SK-N-SH (cell line): Measurements from ENCODE around the gene CALN1. TPM values are rescaled to one million over a fixed set of nuclear protein-coding genes. Genes with fewer than 3 reads are reported as not detected.

ENCODE experiments used
- CTCF ChIA-PET: fragments of 300-600, 350-600 bp; formaldehyde crosslinking; extraction: SDS; loops from one replicate; lab custom pipeline; 2021; lab: Yijun Ruan, JAX
- POLR2A ChIA-PET: fragments of 350-600 bp; sonication (Branson Sonifier 250); formaldehyde crosslinking; extraction: SDS; loops from one replicate; lab custom pipeline; 2020; ENCODE audit warnings: antibody characterized with exemption, inconsistent platforms; lab: Yijun Ruan, JAX
- DNase-seq: peaks from one replicate; pipeline ENCODE4 v3.0.0; 2012
- H2AFZ ChIP-seq: fragments of 200-600 bp; sonication (generic); 2 replicates; pipeline ENCODE4 v1.8.1; 2016; ENCODE audit warnings: antibody characterized with exemption, mild to moderate bottlenecking, low read depth
- H3F3A ChIP-seq: fragments of 200-600 bp; sonication (generic); replicated peaks from 2 replicates; pipeline ENCODE3; 2016; ENCODE audit warnings: antibody characterized with exemption, mild to moderate bottlenecking; ENCODE audit not compliant: insufficient read depth
- H3K27ac ChIP-seq, 2 experiments: fragments of 200-500 bp in 1 of 2; fragments of 200-600 bp in 1 of 2; sonication (Bioruptor generic) in 1 of 2; sonication (generic), shearing (Covaris generic) in 1 of 2; 2 replicates each; pipeline versions ENCODE4 v1.5.1 to v1.6.1; 2014 to 2016; ENCODE audit warnings: low read depth in 2 of 2, inconsistent platforms in 1 of 2, low read length in 1 of 2, mild to moderate bottlenecking in 1 of 2, mixed read lengths in 1 of 2
- H3K27me3 ChIP-seq: fragments of 200-600 bp; sonication (generic), shearing (Covaris generic); 2 replicates; pipeline ENCODE4 v1.6.1; 2016; ENCODE audit warnings: mixed run types; ENCODE audit not compliant: insufficient read depth
- H3K36me3 ChIP-seq, 2 experiments: fragments of 200-500 bp in 1 of 2; fragments of 200-600 bp in 1 of 2; sonication (Bioruptor generic) in 1 of 2; sonication (generic) in 1 of 2; replicated peaks in 1 of 2; 2 replicates each; pipeline versions ENCODE3 to v1.5.1; 2014 to 2016; ENCODE audit warnings: low read length in 1 of 2, mild to moderate bottlenecking in 1 of 2; ENCODE audit not compliant: insufficient read depth in 2 of 2, control insufficient read depth in 1 of 2
- H3K4me1 ChIP-seq, 2 experiments: fragments of 200-500 bp in 1 of 2; fragments of 200-600 bp in 1 of 2; sonication (Bioruptor generic) in 1 of 2; sonication (generic), shearing (Covaris generic) in 1 of 2; 2 replicates each; pipeline versions ENCODE4 v1.5.1 to v1.6.1; 2014 to 2016; ENCODE audit warnings: low read depth in 1 of 2, low read length in 1 of 2, mixed run types in 1 of 2; ENCODE audit not compliant: insufficient read depth in 2 of 2, control insufficient read depth in 1 of 2
- H3K4me2 ChIP-seq: fragments of 200-600 bp; sonication (generic), shearing (Covaris generic); 2 replicates; pipeline ENCODE4 v1.6.1; 2017; ENCODE audit warnings: mixed run types
- H3K4me3 ChIP-seq, 2 experiments: fragments of 200-500 bp in 1 of 2; fragments of 200-600 bp in 1 of 2; sonication (Bioruptor generic) in 1 of 2; sonication (generic), shearing (Covaris generic) in 1 of 2; 2 replicates each; pipeline versions ENCODE4 v1.5.1 to v1.8.1; 2014 to 2016; ENCODE audit warnings: low read depth in 2 of 2, inconsistent platforms in 1 of 2, low read length in 1 of 2, mild to moderate bottlenecking in 1 of 2, mixed read lengths in 1 of 2, moderate library complexity in 1 of 2
- H3K79me2 ChIP-seq: fragments of 200-600 bp; sonication (generic); 2 replicates; pipeline ENCODE4 v1.8.1; 2017; ENCODE audit warnings: mild to moderate bottlenecking; ENCODE audit not compliant: insufficient read depth
- H3K9ac ChIP-seq: fragments of 200-600 bp; sonication (generic); 2 replicates; pipeline ENCODE4 v1.6.1; 2017; ENCODE audit warnings: mixed run types
- H3K9me2 ChIP-seq: fragments of 200-600 bp; sonication (generic); 2 replicates; pipeline ENCODE4 v1.6.1; 2017; ENCODE audit warnings: mixed run types
- H3K9me3 ChIP-seq: fragments of 200-600 bp; sonication (generic); 2 replicates; pipeline ENCODE4 v1.6.1; 2017; ENCODE audit warnings: mixed run types, mild to moderate bottlenecking, moderate library complexity
- H4K20me1 ChIP-seq: fragments of 200-600 bp; sonication (generic); 2 replicates; pipeline ENCODE4 v1.6.1; 2017; ENCODE audit warnings: mild to moderate bottlenecking, mixed run types; ENCODE audit not compliant: insufficient read depth
- FOSL2 ChIP-seq: IDR thresholded peaks from 2 replicates; pipeline ENCODE4 v1.4.0; 2012; ENCODE audit warnings: low read depth, mild to moderate bottlenecking, moderate library complexity, borderline replicate concordance
- FOXM1 ChIP-seq: IDR thresholded peaks from 2 replicates; pipeline ENCODE4 v1.4.0; 2012; ENCODE audit warnings: low read depth, mild to moderate bottlenecking
- JUND ChIP-seq: IDR thresholded peaks from 2 replicates; pipeline ENCODE4 v1.4.0; 2012
- MAX ChIP-seq: IDR thresholded peaks from 2 replicates; pipeline ENCODE4 v1.4.0; 2012; ENCODE audit warnings: low read depth
- MEF2A ChIP-seq: IDR thresholded peaks from 2 replicates; pipeline ENCODE4 v1.4.0; 2012; ENCODE audit warnings: low read depth, borderline replicate concordance
- MXI1 ChIP-seq: IDR thresholded peaks from 2 replicates; pipeline ENCODE4 v1.6.1; 2012; ENCODE audit warnings: mild to moderate bottlenecking, low read depth, low read length, improper control_type of control experiment
- NFIC ChIP-seq: IDR thresholded peaks from 2 replicates; pipeline ENCODE4 v1.4.0; 2012; ENCODE audit warnings: borderline replicate concordance
- NRF1 ChIP-seq: IDR thresholded peaks from 2 replicates; pipeline ENCODE4 v1.6.1; 2012; ENCODE audit warnings: low read depth, mild to moderate bottlenecking, low read length
- POLR2AphosphoS5 ChIP-seq: IDR thresholded peaks from 2 replicates; pipeline ENCODE4 v1.6.1; 2012; ENCODE audit warnings: low read depth, low read length
- RAD21 ChIP-seq: IDR thresholded peaks from 2 replicates; pipeline ENCODE4 v1.6.1; 2012; ENCODE audit warnings: mild to moderate bottlenecking, low read length
- RCOR1 ChIP-seq: fragments of 150-350 bp; IDR thresholded peaks from 2 replicates; pipeline ENCODE4 v1.6.1; 2017; ENCODE audit warnings: antibody characterized with exemption, low read length
- RFX5 ChIP-seq: IDR thresholded peaks from 2 replicates; pipeline ENCODE4 v1.6.1; 2012; ENCODE audit warnings: mild to moderate bottlenecking, improper control_type of control experiment, low read length
- RXRA ChIP-seq: IDR thresholded peaks from 2 replicates; pipeline ENCODE4 v1.4.0; 2012; ENCODE audit warnings: low read depth, mild to moderate bottlenecking, borderline replicate concordance
- SMC3 ChIP-seq: IDR thresholded peaks from 2 replicates; pipeline ENCODE4 v1.6.1; 2012; ENCODE audit warnings: low read depth, low read length, improper control_type of control experiment
- TAF1 ChIP-seq: IDR thresholded peaks from 2 replicates; pipeline ENCODE4 v1.6.1; 2012; ENCODE audit warnings: low read depth, mild to moderate bottlenecking, low read length, moderate library complexity, borderline replicate concordance
- TCF12 ChIP-seq: IDR thresholded peaks from 2 replicates; pipeline ENCODE4 v1.4.0; 2012
- WGBS: methylation state at CpG from one replicate; pipeline ENCODE4 v1.1.6; 2017; ENCODE audit warnings: low lambda C conversion rate; 5-methylcytosine and 5-hydroxymethylcytosine counted together
- polyA plus RNA-seq, 3 experiments: library from polyadenylated mRNA; depleted of rRNA; stranded (reverse); fragments of >200 nt; gene quantifications; 2 replicates each; pipeline ENCODE4 v1.2.3, GENCODE V29; 2012
- TF ChIP-seq, protein P1 (sequence below): IDR thresholded peaks from 2 replicates; pipeline ENCODE4; 2012
- TF ChIP-seq, protein P2 (sequence below): fragments of 150-350 bp; IDR thresholded peaks from 2 replicates; pipeline ENCODE4 v1.6.1; 2017; ENCODE audit warnings: antibody characterized with exemption, low read length, low read depth, borderline replicate concordance
- TF ChIP-seq, protein P3 (sequence below): fragments of 150-350 bp; IDR thresholded peaks from 2 replicates; pipeline ENCODE4 v1.6.1; 2016; ENCODE audit warnings: mild to moderate bottlenecking, low read depth, low read length
- TF ChIP-seq, protein P4 (sequence below): IDR thresholded peaks from 2 replicates; pipeline ENCODE4 v1.6.1; 2012; ENCODE audit warnings: mild to moderate bottlenecking, low read depth, low read length, moderate library complexity

CALN1 gene
- polyA plus RNA-seq, 1 of the 3 experiments (the other 2 are of a cell fraction), result not detected

- no peak for TF ChIP-seq TCF12
- TF ChIP-seq SMC3, result no peak
- TF ChIP-seq, protein P1, sequence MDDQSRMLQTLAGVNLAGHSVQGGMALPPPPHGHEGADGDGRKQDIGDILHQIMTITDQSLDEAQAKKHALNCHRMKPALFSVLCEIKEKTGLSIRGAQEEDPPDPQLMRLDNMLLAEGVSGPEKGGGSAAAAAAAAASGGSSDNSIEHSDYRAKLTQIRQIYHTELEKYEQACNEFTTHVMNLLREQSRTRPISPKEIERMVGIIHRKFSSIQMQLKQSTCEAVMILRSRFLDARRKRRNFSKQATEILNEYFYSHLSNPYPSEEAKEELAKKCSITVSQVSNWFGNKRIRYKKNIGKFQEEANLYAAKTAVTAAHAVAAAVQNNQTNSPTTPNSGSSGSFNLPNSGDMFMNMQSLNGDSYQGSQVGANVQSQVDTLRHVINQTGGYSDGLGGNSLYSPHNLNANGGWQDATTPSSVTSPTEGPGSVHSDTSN, result no peak
- no peak for TF ChIP-seq MXI1
- TF ChIP-seq MAX, result no peak
- TF ChIP-seq FOSL2, result no peak
- TF ChIP-seq JUND, result no peak
- TF ChIP-seq TAF1, result no peak
- TF ChIP-seq, protein P2, sequence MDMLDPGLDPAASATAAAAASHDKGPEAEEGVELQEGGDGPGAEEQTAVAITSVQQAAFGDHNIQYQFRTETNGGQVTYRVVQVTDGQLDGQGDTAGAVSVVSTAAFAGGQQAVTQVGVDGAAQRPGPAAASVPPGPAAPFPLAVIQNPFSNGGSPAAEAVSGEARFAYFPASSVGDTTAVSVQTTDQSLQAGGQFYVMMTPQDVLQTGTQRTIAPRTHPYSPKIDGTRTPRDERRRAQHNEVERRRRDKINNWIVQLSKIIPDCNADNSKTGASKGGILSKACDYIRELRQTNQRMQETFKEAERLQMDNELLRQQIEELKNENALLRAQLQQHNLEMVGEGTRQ, result no peak
- no peak for TF ChIP-seq FOXM1
- no peak for TF ChIP-seq NFIC
- TF ChIP-seq RFX5, result no peak
- TF ChIP-seq, protein P3, sequence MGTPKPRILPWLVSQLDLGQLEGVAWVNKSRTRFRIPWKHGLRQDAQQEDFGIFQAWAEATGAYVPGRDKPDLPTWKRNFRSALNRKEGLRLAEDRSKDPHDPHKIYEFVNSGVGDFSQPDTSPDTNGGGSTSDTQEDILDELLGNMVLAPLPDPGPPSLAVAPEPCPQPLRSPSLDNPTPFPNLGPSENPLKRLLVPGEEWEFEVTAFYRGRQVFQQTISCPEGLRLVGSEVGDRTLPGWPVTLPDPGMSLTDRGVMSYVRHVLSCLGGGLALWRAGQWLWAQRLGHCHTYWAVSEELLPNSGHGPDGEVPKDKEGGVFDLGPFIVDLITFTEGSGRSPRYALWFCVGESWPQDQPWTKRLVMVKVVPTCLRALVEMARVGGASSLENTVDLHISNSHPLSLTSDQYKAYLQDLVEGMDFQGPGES, result no peak
- no peak overlapping the region for H3K4me3 ChIP-seq
- H3K9me2 ChIP-seq, result no peaks in the 10 kb centered on the region
- no peaks in the 10 kb centered on the region for H3K36me3 ChIP-seq
- no peak overlapping the region for H2AFZ ChIP-seq
- WGBS, result 1% methylated on average over 4 of the region's 4 CpGs
- POLR2A ChIA-PET, result no interaction called here
- no peak overlapping the region for H3K27ac ChIP-seq
- no peaks in the 10 kb centered on the region for H3K9me3 ChIP-seq
- CTCF ChIA-PET, result interaction anchor here (0.6 kb wide), 1 partner anchor 281 kb away, joined by 3 read pairs; no protein-coding TSS in a partner anchor
- H3K79me2 ChIP-seq, result no peaks in the 10 kb centered on the region
- no peak for DNase-seq
- H3K9ac ChIP-seq, result no peak overlapping the region
- H3K27me3 ChIP-seq, result peaks cover 15% of the 10 kb centered on the region
- H3K4me2 ChIP-seq, result no peak overlapping the region
- H3K4me1 ChIP-seq, result no peaks in the 10 kb centered on the region
- H3F3A ChIP-seq, result no peaks in the 10 kb centered on the region
- H4K20me1 ChIP-seq, result no peaks in the 10 kb centered on the region
Observed at GRCh38 chr7:72326365-72326764, 85.8 kb downstream of the CALN1 start.

DNA sequence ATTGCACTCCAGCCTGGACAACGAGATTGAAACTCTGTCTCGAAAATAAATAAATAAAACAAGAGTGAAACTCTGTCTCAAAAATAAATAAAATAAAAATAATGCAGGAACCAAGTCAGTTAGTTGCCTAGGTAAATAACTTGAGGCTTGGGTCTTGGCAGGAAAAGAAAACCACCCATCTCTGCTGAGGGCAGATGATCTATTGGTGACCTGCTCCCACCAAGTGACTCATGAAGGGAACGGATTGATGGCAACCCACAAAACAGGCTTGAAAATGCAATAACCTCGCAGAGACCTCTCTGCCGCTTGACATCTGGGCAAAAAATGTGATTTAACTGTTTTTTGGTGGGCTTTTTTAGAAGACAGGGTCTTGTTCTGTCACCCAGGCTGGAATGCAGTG is 86.6 kb downstream of the CALN1 start:
- DNase-seq, result no peak
- Histone ChIP-seq H3K36me3 (no peaks in the 10 kb centered on the region), H3K4me1 (no peaks in the 10 kb centered on the region), H3K4me2 (no peak overlapping the region), H3K27ac (no peak overlapping the region), H4K20me1 (no peaks in the 10 kb centered on the region), H3K79me2 (no peaks in the 10 kb centered on the region), H3K27me3 (peaks cover 20% of the 10 kb centered on the region), H2AFZ (no peak overlapping the region), H3K9me3 (no peaks in the 10 kb centered on the region), H3K9me2 (no peaks in the 10 kb centered on the region), H3F3A (no peaks in the 10 kb centered on the region), H3K4me3 (no peak overlapping the region), H3K9ac (no peak overlapping the region)
- ChIA-PET POLR2A (no interaction called here), CTCF (no interaction called here)
- TF ChIP-seq NRF1 (no peak), RAD21 (no peak), TCF12 (no peak), RXRA (no peak), TAF1 (no peak), JUND (no peak), FOXM1 (no peak), RCOR1 (no peak), MEF2A (no peak), POLR2AphosphoS5 (no peak)
- TF ChIP-seq, protein P2, result no peak
- TF ChIP-seq, protein P4, sequence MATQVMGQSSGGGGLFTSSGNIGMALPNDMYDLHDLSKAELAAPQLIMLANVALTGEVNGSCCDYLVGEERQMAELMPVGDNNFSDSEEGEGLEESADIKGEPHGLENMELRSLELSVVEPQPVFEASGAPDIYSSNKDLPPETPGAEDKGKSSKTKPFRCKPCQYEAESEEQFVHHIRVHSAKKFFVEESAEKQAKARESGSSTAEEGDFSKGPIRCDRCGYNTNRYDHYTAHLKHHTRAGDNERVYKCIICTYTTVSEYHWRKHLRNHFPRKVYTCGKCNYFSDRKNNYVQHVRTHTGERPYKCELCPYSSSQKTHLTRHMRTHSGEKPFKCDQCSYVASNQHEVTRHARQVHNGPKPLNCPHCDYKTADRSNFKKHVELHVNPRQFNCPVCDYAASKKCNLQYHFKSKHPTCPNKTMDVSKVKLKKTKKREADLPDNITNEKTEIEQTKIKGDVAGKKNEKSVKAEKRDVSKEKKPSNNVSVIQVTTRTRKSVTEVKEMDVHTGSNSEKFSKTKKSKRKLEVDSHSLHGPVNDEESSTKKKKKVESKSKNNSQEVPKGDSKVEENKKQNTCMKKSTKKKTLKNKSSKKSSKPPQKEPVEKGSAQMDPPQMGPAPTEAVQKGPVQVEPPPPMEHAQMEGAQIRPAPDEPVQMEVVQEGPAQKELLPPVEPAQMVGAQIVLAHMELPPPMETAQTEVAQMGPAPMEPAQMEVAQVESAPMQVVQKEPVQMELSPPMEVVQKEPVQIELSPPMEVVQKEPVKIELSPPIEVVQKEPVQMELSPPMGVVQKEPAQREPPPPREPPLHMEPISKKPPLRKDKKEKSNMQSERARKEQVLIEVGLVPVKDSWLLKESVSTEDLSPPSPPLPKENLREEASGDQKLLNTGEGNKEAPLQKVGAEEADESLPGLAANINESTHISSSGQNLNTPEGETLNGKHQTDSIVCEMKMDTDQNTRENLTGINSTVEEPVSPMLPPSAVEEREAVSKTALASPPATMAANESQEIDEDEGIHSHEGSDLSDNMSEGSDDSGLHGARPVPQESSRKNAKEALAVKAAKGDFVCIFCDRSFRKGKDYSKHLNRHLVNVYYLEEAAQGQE, result no peak
- 8% methylated on average over 5 of the region's 5 CpGs for WGBS
